GM19351 (cell line): Measurements from ENCODE around the gene DDX51.

Experiments
- ATAC-seq: cut with Tn5 transposase; IDR thresholded peaks from one replicate; pipeline ENCODE4 v1.9.1; 2021; ENCODE audit warnings: mild to moderate bottlenecking, moderate library complexity; ENCODE audit not compliant: unreplicated experiment

Gene DDX51

DNA sequence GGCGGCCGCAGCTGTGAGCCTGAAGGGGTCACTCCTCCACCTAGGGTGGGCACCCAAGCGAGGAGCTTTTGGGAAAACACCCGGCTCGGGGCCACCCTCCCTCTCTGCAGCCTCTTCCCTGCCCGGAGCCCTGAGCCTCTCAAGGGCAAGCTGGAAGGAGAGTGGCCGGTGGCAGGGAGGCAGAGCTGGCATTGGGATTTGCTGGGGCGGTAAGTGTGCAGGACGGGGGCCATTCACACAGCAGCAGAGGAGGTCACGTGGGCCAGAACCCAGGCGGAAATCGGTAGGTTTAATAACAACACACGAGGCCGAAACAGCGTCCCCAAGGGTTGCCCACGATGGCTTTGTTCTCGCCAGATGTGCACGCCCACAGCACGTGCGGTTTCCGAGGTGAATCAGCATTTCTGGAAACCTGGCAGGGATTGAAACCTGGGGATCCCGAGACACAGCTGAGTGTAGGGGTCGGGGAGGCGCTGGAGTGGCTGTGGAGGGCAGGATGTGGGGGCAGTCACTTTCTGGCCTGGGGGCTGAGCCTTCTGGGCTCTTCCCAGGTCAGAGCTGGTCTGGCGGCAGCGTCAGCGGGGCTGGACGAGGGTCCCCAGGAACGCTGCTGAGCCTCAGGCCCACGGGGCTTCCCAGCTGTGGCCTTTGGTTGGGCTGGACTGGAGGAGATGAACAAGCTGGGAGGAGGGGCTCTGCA lies 23.6 kb upstream of the DDX51 start:
- no peak for ATAC-seq

- ATAC-seq: no peak
These were observed 22.9 kb upstream of the DDX51 start for GRCh38 chr12:132166801-132167591.

- no peak for ATAC-seq
These were observed 22.0 kb upstream of the DDX51 start for GRCh38 chr12:132166093-132166492.

DNA sequence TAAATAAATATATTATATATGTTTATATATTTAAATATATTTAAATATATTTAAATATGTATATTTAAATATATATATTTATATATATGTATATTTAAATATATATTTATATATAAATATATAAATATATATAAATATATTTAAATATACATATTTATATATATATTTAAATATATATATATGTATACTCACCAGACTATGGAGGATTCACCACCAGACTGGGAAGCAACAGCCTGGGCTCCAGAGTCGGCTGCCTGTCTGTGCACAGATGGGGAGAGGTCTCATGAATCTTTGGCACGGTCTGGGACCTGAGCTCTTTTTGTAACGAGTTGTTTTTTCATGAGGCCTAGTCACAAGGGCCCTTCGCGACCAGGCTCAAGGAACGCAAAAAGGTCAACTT lies 21.5 kb upstream of the DDX51 start:
- no peak for ATAC-seq

GRCh38 chr12:132164426-132164825 lies 20.3 kb upstream of the DDX51 start:
- ATAC-seq: no peak

DNA sequence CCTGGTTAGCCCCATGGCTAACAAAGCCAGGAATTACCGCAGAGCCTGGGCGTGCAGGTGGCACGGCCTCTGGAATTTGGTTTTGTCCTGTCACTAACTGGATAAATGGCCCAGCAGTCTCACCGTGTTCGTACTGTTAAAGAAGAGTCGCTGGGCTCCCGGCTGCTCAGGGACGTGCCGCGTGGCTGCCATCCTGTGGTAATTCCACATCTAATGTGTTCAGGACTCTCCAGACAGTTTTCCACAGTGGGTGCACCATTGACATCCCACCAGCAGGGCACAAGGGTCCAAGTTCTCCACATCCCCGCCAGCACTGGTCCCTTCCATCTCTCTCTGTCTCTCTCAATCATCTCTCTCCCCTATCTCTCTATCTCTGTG lies 19.8 kb upstream of the DDX51 start:
- ATAC-seq: no peak

DNA sequence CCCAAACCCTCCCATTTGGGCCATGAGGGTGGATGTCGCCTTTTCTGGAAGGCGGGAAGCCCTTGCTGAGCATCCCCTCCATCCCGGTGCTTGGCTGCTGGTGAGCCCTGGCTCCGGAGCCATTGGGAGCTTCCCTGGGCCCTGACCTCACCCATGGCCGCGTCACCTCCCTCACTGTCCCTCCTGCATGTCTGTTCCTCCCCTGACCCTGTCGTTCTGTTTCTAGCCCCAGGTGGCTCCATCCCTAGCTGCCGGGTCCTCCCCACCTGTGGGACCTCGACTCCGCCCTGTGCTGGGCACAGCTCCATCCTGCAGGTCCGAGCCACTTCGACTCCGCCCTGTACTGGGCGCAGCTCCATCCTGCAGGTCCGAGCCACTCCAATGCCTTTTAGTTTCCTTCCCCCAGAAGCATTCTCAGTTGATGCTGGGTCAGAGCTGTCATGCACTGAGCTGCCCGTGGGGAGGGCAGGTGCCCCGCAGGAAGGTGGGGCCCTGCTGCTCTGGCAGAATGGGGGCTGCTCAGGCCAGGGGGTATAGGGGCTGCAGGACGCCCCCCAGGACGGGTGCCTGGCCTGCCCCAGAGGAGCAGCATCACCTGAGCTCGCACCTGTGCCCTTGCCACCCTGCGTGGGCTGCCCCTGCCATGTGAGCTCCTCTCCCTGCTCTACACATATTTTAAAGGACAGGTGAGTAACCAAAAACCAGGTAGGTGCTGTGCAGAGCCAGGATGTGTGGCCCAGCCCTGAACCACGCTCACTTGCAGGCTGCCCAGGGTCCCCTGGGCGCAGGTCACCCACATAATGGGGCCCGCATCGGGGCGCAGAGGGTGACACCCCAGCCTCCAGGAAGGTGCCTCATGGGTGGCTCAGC lies 19.2 kb upstream of the DDX51 start:
- no peak for ATAC-seq

GRCh38 chr12:132162508-132163031 lies 18.5 kb upstream of the DDX51 start:
- ATAC-seq: no peak

GRCh38 chr12:132161796-132162507 lies 17.8 kb upstream of the DDX51 start:
- ATAC-seq: no peak

- no peak for ATAC-seq
These were observed 17.1 kb upstream of the DDX51 start for GRCh38 chr12:132161036-132161781.

DNA sequence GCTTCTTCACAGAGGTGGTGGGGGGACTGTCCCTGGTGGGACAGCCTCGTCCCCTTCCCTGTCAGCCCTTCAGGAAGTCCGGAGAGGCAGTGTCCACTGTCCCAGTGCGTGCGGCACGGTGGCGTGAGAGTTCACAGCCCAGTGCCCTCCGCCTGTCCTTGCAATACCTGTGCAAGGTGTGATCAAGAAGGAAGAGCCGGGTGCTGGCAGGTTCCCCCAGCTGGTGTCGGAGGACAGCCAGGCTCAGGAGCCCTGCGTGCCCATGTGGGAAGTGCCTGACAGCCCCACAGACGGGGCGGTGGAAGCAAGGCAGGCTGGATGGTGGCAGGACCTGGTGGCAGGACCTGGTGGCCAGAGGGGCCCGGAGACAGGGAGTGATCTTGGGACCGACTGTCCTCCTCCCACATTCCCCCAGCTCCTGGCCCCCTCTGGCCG lies 16.5 kb upstream of the DDX51 start:
- no peak for ATAC-seq

DNA sequence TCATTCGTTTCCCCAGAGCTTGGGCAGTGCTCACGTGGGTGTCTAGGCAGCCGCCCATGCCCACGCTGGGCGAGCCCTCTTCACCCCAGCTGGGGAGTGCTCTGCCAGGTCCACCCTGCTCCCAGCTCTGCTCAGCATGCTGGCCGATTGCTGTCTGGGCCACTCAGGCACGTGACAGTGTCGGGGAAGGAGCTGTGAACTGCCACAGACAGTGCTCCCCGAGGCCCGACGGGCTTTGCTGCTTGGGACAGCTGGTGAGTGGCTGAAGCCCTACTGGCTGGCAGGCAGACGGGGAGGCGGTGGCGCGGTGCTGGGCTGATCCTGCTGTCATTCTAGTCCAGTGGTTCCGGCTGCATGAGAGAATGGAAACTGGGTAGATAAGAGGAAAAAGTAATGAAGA lies 15.9 kb upstream of the DDX51 start:
- no peak for ATAC-seq

DNA sequence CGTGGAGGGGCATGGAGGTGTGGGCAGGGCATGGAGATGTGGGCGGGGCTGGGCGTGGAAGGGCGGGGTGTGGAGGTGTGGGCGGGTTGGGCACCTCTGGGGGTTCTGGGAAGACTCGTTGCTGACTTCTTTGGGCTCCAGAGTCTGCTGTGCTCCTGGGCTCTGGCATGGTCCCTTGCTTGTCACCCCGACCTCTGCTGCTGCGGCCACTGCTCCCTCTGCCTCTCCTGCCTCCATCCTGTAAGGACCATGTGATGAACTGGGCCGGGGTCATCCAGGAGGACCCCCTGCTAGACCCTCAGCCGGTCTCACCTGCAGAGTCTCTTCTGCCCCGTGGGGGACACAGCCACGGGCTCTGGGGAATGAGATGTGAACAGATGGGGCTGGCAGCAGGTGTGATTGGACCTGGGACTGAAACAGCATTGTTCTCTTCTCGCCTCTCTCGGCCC lies 15.5 kb upstream of the DDX51 start:
- ATAC-seq: no peak

GRCh38 chr12:132158677-132159554 lies 14.8 kb upstream of the DDX51 start:
- no peak for ATAC-seq

DNA sequence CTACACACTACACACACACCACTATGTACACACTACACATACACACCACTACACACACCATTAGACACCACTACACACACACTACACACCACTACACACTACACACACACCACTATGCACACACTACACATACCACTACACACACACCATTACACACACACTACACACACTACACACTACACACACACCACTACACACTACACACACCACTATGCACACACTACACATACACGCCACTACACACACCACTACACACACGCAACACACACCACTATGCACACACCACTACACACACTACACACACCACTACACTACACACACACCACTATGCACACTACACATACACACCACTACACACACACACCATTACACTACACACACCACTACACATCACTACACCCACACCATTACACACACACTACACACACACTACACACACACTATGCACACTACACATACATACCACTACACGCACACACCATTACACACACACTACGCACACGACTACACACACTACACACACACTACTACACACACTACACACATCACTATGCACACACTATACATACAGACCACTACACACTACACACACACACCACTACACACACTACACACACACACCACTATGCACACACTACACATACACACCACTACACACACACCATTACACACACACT lies 13.8 kb upstream of the DDX51 start:
- ATAC-seq: no peak

DNA sequence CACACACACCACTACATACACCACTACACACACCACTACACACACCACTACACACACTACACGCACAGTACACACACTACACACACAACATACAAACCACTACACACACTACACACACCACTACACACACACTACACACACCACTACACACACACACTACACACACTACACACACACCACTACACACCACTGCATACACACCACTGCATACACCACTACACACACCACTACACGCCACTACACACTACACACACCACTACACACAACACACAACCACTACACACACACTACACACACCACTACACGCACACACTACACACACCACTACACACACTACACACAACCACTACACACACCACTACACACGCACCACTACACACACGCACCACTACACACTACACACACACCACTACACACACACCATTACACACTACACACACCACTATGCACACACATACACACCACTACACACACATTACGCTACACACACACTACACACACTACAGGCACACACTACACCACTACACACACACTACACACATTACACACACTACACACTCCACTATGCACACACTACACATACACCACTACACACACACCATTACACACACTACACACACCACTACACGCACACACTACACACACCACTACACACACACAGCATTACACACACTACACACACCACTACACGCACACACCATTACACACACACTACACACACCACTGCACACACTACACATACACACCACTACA lies 12.6 kb upstream of the DDX51 start:
- no peak for ATAC-seq

- no peak for ATAC-seq
These were observed 11.9 kb upstream of the DDX51 start for GRCh38 chr12:132155771-132156572.
